ENCODE results near the gene LOC101059915.
"Not testable (repeated sequence)": the region's sequence is repeated elsewhere in the genome, so short reads cannot be mapped to it uniquely, and the experiment has no call there.

DNA sequence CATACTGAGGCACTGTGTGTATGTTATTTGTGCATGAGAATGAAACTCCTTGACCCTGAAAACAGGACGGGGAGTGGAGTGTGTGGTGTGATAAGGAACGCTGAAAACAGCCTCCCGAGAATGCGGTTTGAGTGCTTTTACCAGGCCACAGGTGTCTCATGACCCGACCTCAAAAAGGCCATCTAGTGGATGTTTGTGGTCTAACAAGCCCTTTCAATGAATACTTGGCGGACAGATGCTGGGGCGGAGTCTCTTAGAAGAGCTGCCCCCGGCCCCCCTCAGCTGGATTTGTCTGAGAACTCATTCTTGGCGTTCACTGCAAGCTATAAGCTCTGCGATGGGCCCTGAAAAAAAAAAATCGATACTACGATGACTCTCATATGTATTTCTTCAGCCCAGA is 35.5 kb downstream of the LOC101059915 start:
- TF ChIP-seq, protein P1, sequence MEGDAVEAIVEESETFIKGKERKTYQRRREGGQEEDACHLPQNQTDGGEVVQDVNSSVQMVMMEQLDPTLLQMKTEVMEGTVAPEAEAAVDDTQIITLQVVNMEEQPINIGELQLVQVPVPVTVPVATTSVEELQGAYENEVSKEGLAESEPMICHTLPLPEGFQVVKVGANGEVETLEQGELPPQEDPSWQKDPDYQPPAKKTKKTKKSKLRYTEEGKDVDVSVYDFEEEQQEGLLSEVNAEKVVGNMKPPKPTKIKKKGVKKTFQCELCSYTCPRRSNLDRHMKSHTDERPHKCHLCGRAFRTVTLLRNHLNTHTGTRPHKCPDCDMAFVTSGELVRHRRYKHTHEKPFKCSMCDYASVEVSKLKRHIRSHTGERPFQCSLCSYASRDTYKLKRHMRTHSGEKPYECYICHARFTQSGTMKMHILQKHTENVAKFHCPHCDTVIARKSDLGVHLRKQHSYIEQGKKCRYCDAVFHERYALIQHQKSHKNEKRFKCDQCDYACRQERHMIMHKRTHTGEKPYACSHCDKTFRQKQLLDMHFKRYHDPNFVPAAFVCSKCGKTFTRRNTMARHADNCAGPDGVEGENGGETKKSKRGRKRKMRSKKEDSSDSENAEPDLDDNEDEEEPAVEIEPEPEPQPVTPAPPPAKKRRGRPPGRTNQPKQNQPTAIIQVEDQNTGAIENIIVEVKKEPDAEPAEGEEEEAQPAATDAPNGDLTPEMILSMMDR (IDR thresholded peaks at IDR 0.05; ENCODE audit: low read depth, low read length, missing input control): not testable (repeated sequence)
- not testable (repeated sequence) for TF ChIP-seq SP1 (IDR thresholded peaks at IDR 0.05); TAF1 (conservative IDR thresholded peaks at IDR 0.05); RAD21 (IDR thresholded peaks at IDR 0.05); GABPA (IDR thresholded peaks at IDR 0.05 in 1 of 2, conservative IDR thresholded peaks at IDR 0.05 in 1 of 2); HNF4G (IDR thresholded peaks at IDR 0.05); JUND (IDR thresholded peaks at IDR 0.05); HNF4A (conservative IDR thresholded peaks at IDR 0.05); YY1 (IDR thresholded peaks at IDR 0.05); EGR1 (IDR thresholded peaks at IDR 0.05; ENCODE audit: low read depth in 2 of 2)
- TF ChIP-seq, protein P2, sequence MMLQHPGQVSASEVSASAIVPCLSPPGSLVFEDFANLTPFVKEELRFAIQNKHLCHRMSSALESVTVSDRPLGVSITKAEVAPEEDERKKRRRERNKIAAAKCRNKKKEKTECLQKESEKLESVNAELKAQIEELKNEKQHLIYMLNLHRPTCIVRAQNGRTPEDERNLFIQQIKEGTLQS (IDR thresholded peaks at IDR 0.05): not testable (repeated sequence)
- TF ChIP-seq, protein P3, sequence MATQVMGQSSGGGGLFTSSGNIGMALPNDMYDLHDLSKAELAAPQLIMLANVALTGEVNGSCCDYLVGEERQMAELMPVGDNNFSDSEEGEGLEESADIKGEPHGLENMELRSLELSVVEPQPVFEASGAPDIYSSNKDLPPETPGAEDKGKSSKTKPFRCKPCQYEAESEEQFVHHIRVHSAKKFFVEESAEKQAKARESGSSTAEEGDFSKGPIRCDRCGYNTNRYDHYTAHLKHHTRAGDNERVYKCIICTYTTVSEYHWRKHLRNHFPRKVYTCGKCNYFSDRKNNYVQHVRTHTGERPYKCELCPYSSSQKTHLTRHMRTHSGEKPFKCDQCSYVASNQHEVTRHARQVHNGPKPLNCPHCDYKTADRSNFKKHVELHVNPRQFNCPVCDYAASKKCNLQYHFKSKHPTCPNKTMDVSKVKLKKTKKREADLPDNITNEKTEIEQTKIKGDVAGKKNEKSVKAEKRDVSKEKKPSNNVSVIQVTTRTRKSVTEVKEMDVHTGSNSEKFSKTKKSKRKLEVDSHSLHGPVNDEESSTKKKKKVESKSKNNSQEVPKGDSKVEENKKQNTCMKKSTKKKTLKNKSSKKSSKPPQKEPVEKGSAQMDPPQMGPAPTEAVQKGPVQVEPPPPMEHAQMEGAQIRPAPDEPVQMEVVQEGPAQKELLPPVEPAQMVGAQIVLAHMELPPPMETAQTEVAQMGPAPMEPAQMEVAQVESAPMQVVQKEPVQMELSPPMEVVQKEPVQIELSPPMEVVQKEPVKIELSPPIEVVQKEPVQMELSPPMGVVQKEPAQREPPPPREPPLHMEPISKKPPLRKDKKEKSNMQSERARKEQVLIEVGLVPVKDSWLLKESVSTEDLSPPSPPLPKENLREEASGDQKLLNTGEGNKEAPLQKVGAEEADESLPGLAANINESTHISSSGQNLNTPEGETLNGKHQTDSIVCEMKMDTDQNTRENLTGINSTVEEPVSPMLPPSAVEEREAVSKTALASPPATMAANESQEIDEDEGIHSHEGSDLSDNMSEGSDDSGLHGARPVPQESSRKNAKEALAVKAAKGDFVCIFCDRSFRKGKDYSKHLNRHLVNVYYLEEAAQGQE (IDR thresholded peaks at IDR 0.05): not testable (repeated sequence)

Measured in liver (tissue), 3 donors.